Sigmoid colon (tissue), 3 donors: ENCODE data around the gene MYCBPAP.

Source experiments
- CTCF ChIP-seq, 4 experiments: fragments of 450-650 bp in 3 of 4; fragments of 200-600 bp in 1 of 4; IDR thresholded peaks; one replicate each; pipeline ENCODE4 v1.5.1; 2016 to 2019; ENCODE audit warnings: antibody characterized with exemption in 4 of 4, mild to moderate bottlenecking in 3 of 4, moderate library complexity in 2 of 4
- POLR2A ChIP-seq, 2 donors: fragments of 450-650 bp; IDR thresholded peaks; one replicate each; pipeline ENCODE4 v1.6.1; 2016; ENCODE audit warnings: antibody characterized with exemption in 2 of 2, mild to moderate bottlenecking in 2 of 2, moderate library complexity in 2 of 2

- TF ChIP-seq CTCF (IDR thresholded peaks at IDR 0.05), result no peak
- TF ChIP-seq POLR2A (IDR thresholded peaks at IDR 0.05), result no peak
Observed at GRCh38 chr17:50541402-50541715, 33.1 kb downstream of the MYCBPAP start.
